Lower leg skin (tissue), 3 donors: ENCODE data around the gene HNRNPU.

Experiments used
- POLR2A ChIP-seq, 2 donors: fragments of 450-650 bp; IDR thresholded peaks; one replicate each; pipeline ENCODE4 v1.6.1; 2016 to 2017; ENCODE audit warnings: antibody characterized with exemption in 2 of 2, mild to moderate bottlenecking in 1 of 2, moderate library complexity in 1 of 2
- TF ChIP-seq, protein P1 (sequence below), 3 donors: fragments of 450-650 bp; IDR thresholded peaks; one replicate each; pipeline ENCODE4 v1.5.1; 2016; ENCODE audit warnings: antibody characterized with exemption in 3 of 3, mild to moderate bottlenecking in 3 of 3, moderate library complexity in 2 of 3

DNA sequence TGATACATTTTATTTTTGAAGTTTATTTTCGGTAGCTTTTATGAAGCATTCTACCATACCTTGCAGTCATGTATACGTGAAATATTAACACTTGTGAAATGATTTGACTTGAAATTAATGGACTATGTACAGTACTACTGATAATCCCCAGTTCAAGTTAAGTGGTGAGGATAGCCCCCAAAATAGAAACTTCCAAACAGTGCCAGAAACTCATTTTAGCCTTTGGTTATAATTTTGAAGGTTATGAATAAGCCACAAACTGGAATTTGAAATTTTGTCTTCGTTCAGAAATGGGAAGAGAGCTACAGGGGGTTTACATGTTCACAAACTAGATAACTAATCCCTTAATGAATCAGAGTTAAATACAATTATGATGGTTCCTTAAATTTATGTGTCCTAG is 1.5 kb upstream of the HNRNPU start:
- TF ChIP-seq, protein P1, sequence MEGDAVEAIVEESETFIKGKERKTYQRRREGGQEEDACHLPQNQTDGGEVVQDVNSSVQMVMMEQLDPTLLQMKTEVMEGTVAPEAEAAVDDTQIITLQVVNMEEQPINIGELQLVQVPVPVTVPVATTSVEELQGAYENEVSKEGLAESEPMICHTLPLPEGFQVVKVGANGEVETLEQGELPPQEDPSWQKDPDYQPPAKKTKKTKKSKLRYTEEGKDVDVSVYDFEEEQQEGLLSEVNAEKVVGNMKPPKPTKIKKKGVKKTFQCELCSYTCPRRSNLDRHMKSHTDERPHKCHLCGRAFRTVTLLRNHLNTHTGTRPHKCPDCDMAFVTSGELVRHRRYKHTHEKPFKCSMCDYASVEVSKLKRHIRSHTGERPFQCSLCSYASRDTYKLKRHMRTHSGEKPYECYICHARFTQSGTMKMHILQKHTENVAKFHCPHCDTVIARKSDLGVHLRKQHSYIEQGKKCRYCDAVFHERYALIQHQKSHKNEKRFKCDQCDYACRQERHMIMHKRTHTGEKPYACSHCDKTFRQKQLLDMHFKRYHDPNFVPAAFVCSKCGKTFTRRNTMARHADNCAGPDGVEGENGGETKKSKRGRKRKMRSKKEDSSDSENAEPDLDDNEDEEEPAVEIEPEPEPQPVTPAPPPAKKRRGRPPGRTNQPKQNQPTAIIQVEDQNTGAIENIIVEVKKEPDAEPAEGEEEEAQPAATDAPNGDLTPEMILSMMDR (IDR thresholded peaks at IDR 0.05) = no peak
- TF ChIP-seq POLR2A (IDR thresholded peaks at IDR 0.05) = no peak
